Kidney epithelial cell (primary cell): ENCODE data around the gene ZNF648. TPM values are rescaled to one million over a fixed set of nuclear protein-coding genes. Genes with fewer than 3 reads are reported as not detected.

ENCODE experiments used
- DNase-seq: peaks from one replicate; pipeline ENCODE4 v3.0.0-alpha.2; 2010; ENCODE audit warnings: low read depth
- H3K27me3 ChIP-seq: 2 replicates; pipeline ENCODE4 v1.6.0; 2011; ENCODE audit warnings: low read length; ENCODE audit not compliant: control insufficient read depth, insufficient read depth
- H3K36me3 ChIP-seq: 2 replicates; pipeline ENCODE4 v1.5.1; 2011; ENCODE audit warnings: low read length; ENCODE audit not compliant: control insufficient read depth, insufficient read depth
- H3K4me3 ChIP-seq: 2 replicates; pipeline ENCODE4 v1.5.1; 2011; ENCODE audit warnings: low read depth, mild to moderate bottlenecking, control low read depth, low read length
- CTCF ChIP-seq: IDR thresholded peaks from 2 replicates; pipeline ENCODE4 v1.5.1; 2011; ENCODE audit warnings: mild to moderate bottlenecking, moderate library complexity, low read length, control low read depth, inconsistent platforms; ENCODE audit not compliant: insufficient read depth, poor library complexity, severe bottlenecking
- total RNA-seq: library from RNA; depleted of rRNA; stranded (reverse); fragments of >200 nt; gene quantifications from 2 replicates; pipeline ENCODE4 v1.2.3, GENCODE V29; 2015

ZNF648 gene
- total RNA-seq, 1 donor from 2014 or later = 1.0 TPM

DNA sequence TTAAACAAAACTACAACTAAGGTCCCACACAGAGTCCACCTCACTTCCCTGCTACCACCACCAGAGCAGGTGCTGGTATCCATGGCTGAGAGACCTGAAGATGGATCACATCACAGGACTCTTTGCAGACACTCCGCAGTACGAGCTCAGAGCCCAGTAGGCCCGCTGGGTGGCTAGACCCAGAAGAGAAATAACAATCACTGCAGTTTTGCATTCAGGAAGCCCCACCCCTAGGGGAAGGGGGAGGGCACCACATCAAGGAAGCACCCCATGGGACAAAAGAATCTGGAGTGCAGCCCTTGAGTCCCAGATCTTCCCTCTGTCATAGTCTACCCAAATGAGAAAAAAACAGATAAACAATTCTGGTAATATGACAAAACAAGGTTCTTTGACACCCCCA, 56.9 kb downstream of the ZNF648 start:
- H3K36me3 ChIP-seq = no peaks in the 10 kb centered on the region
- no peak for TF ChIP-seq CTCF
- H3K4me3 ChIP-seq = no peak overlapping the region
- no peaks in the 10 kb centered on the region for H3K27me3 ChIP-seq
- no peak for DNase-seq
